Measurements from ENCODE around the gene RHBDL1. TPM values are rescaled to one million over a fixed set of nuclear protein-coding genes. Genes with fewer than 3 reads are reported as not detected.
A peak's percentile ranks its signal among the peaks of the same experiment; 100 is the strongest.

The RHBDL1 gene
- total RNA-seq, 4 donors from 2014 or later, result 1.2 to 8.9 (median 3.9) TPM

DNA sequence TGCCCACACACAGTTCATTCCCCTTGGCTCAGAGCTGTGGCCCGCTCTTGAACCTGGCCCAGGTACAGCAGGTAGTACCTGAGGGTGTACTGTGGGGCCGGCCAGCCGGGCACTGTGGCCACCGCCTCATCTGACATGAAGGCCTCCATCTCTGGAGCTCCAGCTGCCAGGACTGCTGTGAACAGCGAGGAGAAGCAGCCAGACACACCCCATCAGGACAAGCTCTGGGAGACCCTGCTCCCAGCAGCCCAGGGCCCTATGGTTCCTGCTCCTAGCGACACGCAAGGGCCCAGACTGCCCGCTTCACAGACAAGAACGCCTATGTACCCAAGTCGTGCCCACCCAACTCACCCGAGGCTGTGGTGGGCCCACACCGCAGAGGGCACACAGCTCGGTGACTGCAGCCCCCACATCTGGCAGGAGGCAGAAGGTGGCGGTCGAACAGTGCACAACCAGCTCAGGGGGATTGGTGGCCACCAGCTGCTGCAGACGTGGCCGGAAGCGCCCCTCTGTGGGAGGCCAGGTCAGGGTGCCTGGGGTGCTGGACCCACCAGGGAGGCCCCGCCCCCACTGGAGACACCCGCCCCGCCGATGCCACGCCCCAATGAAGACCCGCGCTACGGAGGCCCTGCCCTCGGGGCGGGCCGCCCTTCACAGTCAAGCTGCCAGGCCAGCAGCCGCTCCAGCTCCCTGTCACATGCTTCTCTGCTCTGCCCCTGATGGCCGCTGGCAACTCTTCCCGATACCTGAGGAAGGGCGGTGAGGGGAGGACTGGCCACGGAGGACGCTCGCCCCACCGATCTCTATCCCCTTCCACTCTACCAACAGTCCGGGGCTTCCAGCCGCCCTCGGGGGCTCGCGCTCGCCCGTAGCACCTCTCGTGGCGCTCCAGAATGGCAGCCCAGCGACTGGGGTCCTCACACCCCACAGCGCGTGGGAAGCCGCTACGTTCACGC lies 3.7 kb downstream of the RHBDL1 start:
- H3K9me3 ChIP-seq, result no peaks in the 10 kb centered on the region
- H3K36me3 ChIP-seq, result peaks cover 16% of the 10 kb centered on the region
- TF ChIP-seq POLR2A (IDR thresholded peaks at IDR 0.05) (no peak), POLR2AphosphoS5 (IDR thresholded peaks at IDR 0.05) (no peak), EP300 (IDR thresholded peaks at IDR 0.05) (no peak)
- TF ChIP-seq, protein P1, sequence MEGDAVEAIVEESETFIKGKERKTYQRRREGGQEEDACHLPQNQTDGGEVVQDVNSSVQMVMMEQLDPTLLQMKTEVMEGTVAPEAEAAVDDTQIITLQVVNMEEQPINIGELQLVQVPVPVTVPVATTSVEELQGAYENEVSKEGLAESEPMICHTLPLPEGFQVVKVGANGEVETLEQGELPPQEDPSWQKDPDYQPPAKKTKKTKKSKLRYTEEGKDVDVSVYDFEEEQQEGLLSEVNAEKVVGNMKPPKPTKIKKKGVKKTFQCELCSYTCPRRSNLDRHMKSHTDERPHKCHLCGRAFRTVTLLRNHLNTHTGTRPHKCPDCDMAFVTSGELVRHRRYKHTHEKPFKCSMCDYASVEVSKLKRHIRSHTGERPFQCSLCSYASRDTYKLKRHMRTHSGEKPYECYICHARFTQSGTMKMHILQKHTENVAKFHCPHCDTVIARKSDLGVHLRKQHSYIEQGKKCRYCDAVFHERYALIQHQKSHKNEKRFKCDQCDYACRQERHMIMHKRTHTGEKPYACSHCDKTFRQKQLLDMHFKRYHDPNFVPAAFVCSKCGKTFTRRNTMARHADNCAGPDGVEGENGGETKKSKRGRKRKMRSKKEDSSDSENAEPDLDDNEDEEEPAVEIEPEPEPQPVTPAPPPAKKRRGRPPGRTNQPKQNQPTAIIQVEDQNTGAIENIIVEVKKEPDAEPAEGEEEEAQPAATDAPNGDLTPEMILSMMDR (IDR thresholded peaks at IDR 0.05), result no peak
- WGBS, result no CpG with 5 or more reads among the region's 52 CpGs
- peak overlapping the region; percentile 65 for H3K27ac ChIP-seq
- H3K27me3 ChIP-seq, result peaks cover 4% of the 10 kb centered on the region
- peak in 1 of 2 donors; percentile 90 for DNase-seq (ENCODE audit: low spot score in 2 of 2)
- peak overlapping the region; percentile 84 for H3K4me3 ChIP-seq
- H3K4me1 ChIP-seq, result peaks cover 86% of the 10 kb centered on the region

DNA sequence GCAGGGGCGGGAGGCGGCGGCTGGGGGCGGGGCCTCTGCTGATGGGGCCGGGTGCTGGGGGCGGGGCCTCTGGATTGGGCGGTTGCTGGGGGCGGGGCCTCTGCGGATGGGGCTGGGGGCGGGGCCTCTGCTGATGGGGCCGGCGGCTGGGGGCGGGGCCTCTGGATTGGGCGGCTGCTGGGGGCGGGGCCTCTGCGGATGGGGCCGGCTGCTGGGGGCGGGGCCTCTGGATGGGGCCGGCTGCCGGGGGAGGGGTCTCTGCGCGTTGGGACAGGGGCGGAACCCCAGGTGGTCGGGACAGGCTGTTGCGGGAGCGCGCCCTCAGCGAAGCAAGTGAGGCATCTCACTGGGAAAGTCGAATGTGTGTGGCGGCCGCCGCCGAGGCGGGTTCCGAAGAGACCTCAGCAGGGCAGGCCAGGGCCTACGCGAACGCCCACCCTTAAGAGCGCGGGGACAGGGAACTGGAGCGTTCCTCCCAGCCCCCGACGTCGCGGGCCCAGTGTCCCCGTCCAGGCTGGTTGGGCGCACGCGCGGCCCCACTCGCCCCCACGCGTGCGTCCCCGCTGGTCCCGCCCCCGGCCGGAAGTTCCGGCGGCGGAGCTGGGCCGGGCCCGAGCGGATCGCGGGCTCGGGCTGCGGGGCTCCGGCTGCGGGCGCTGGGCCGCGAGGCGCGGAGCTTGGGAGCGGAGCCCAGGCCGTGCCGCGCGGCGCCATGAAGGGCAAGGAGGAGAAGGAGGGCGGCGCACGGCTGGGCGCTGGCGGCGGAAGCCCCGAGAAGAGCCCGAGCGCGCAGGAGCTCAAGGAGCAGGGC lies 4.5 kb downstream of the RHBDL1 start, which contains the start of gene STUB1:
Gene STUB1 (plus strand): TSS at position 597 of the 811 bp plus-strand sequence. CDS start 116 bp downstream, at position 713.
- peaks cover 90% of the 10 kb centered on the region for H3K4me1 ChIP-seq
- DNase-seq (ENCODE audit: low spot score in 2 of 2), result peak; percentile 91 to 94
- TF ChIP-seq POLR2AphosphoS5 (IDR thresholded peaks at IDR 0.05), result peak in 1 of 3 donors; percentile 66
- peak; percentile 27 to 71 for TF ChIP-seq POLR2A (IDR thresholded peaks at IDR 0.05)
- no peak for TF ChIP-seq EP300 (IDR thresholded peaks at IDR 0.05)
- TF ChIP-seq, protein P1 (IDR thresholded peaks at IDR 0.05), result no peak
- peak within 1 kb of the TSS; percentile 92 for H3K27ac ChIP-seq
- peak within 1 kb of the TSS; percentile 84 for H3K4me3 ChIP-seq
- peaks cover 4% of the 10 kb centered on the region for H3K27me3 ChIP-seq
- no peaks in the 10 kb centered on the region for H3K9me3 ChIP-seq
- H3K36me3 ChIP-seq, result peaks cover 16% of the 10 kb centered on the region
- 0% methylated on average over 6 of the region's 91 CpGs for WGBS

DNA sequence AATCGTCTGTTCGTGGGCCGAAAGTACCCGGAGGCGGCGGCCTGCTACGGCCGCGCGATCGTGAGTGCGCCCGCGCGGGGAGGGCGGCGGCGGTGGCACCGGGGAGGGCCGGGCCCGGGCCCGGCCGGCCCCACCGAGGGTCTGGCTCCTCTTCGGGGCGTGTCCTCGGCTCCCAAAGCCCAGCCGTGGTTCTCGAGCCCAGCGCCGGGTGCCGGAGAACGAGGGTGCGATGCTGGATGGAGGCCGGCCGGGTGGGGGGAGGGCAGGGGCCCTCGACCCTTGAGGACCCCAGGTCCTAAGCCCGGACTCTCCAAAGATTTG lies 5.1 kb downstream of the RHBDL1 start:
- peak overlapping the region; percentile 92 for H3K27ac ChIP-seq
- no peak for DNase-seq (ENCODE audit: low spot score in 2 of 2)
- TF ChIP-seq POLR2AphosphoS5 (IDR thresholded peaks at IDR 0.05), result no peak
- TF ChIP-seq, protein P1 (IDR thresholded peaks at IDR 0.05), result no peak
- no peak for TF ChIP-seq EP300 (IDR thresholded peaks at IDR 0.05)
- no peak for TF ChIP-seq POLR2A (IDR thresholded peaks at IDR 0.05)
- peaks cover 90% of the 10 kb centered on the region for H3K4me1 ChIP-seq
- peaks cover 16% of the 10 kb centered on the region for H3K36me3 ChIP-seq
- peaks cover 4% of the 10 kb centered on the region for H3K27me3 ChIP-seq
- WGBS, result 0% methylated on average over 1 of the region's 38 CpGs
- peak overlapping the region; percentile 84 for H3K4me3 ChIP-seq
- no peaks in the 10 kb centered on the region for H3K9me3 ChIP-seq

DNA sequence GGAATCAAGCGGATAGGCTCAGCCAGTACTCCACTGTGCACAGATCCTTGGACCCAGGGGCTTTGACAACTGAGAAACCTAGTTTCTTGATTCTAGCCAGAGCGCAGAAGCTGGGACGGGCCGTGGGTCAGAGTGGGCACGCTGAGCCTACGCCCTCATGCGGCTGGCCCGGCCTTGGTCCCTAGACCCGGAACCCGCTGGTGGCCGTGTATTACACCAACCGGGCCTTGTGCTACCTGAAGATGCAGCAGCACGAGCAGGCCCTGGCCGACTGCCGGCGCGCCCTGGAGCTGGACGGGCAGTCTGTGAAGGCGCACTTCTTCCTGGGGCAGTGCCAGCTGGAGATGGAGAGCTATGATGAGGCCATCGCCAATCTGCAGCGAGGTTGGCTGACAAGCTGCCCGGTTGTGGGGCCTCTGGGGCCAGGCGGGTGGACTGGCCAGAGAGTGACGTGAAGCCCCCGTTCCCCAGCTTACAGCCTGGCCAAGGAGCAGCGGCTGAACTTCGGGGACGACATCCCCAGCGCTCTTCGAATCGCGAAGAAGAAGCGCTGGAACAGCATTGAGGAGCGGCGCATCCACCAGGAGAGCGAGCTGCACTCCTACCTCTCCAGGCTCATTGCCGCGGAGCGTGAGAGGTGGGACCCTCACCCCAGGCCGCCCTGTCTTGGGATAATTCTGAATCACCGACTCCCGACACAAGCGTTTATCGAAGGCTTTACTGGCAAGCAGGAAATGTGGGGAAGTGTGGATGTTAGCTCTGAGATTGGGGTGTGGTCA lies 5.7 kb downstream of the RHBDL1 start:
- WGBS, result 38% methylated on average over 20 of the region's 44 CpGs
- Histone ChIP-seq H3K4me1 (peaks cover 90% of the 10 kb centered on the region), H3K4me3 (peak overlapping the region; percentile 84), H3K27ac (peak overlapping the region; percentile 92), H3K9me3 (no peaks in the 10 kb centered on the region), H3K27me3 (peaks cover 4% of the 10 kb centered on the region), H3K36me3 (peaks cover 16% of the 10 kb centered on the region)
- no peak for TF ChIP-seq POLR2AphosphoS5 (IDR thresholded peaks at IDR 0.05)
- TF ChIP-seq POLR2A (IDR thresholded peaks at IDR 0.05), result no peak
- TF ChIP-seq, protein P1 (IDR thresholded peaks at IDR 0.05), result no peak
- TF ChIP-seq EP300 (IDR thresholded peaks at IDR 0.05), result no peak
- no peak for DNase-seq (ENCODE audit: low spot score in 2 of 2)
